Testis (tissue), 2 donors: Measurements from ENCODE around the gene PPM1H.

Source experiments
- POLR2A ChIP-seq: fragments of 450-650 bp; IDR thresholded peaks from one replicate; pipeline ENCODE4 v1.6.1; 2017; ENCODE audit warnings: antibody characterized with exemption, mild to moderate bottlenecking, moderate library complexity
- TF ChIP-seq, protein P1 (sequence below), 3 experiments: fragments of 450-650 bp in 2 of 3; fragments of 200-600 bp in 1 of 3; sonication (generic) in 1 of 3; IDR thresholded peaks; one replicate each; pipeline ENCODE4 v1.5.1; 2016 to 2019; ENCODE audit warnings: antibody characterized with exemption in 3 of 3, mild to moderate bottlenecking in 2 of 3, moderate library complexity in 1 of 3

DNA sequence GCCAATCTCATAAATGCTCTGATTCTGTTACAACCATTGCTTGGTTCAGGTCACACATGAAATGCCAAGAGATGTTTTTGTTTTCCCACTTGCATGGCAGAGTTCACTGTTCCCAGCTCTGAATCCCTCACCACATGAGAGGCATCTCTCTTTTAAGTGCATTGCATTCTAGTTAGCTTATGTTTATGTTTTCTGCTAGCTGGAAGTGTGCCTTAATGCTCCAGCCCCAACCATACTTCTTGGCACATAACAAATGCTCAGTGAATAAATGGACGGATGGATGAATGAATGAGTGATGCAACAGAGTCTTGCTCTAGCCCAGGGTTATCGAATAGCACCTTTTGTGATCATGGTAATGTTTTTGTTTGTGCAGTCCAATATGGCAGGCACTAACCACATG, 197.3 kb downstream of the PPM1H start:
- TF ChIP-seq, protein P1, sequence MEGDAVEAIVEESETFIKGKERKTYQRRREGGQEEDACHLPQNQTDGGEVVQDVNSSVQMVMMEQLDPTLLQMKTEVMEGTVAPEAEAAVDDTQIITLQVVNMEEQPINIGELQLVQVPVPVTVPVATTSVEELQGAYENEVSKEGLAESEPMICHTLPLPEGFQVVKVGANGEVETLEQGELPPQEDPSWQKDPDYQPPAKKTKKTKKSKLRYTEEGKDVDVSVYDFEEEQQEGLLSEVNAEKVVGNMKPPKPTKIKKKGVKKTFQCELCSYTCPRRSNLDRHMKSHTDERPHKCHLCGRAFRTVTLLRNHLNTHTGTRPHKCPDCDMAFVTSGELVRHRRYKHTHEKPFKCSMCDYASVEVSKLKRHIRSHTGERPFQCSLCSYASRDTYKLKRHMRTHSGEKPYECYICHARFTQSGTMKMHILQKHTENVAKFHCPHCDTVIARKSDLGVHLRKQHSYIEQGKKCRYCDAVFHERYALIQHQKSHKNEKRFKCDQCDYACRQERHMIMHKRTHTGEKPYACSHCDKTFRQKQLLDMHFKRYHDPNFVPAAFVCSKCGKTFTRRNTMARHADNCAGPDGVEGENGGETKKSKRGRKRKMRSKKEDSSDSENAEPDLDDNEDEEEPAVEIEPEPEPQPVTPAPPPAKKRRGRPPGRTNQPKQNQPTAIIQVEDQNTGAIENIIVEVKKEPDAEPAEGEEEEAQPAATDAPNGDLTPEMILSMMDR (IDR thresholded peaks at IDR 0.05): no peak
- no peak for TF ChIP-seq POLR2A
